Progenitor cell of endocrine pancreas (in vitro differentiated cells): ENCODE measurements around the gene MDM1. TPM values are rescaled to one million over a fixed set of nuclear protein-coding genes. Genes with fewer than 3 reads are reported as not detected.

Source experiments
- DNase-seq: peaks from one replicate; pipeline ENCODE4 v3.0.0; 2021; ENCODE audit warnings: low spot score; ENCODE audit not compliant: unreplicated experiment
- H3K27ac Mint-ChIP-seq: 2 replicates; pipeline ENCODE4 v1.8.0; 2021; ENCODE audit warnings: mild to moderate bottlenecking, moderate library complexity, mixed read lengths
- H3K27me3 Mint-ChIP-seq: 2 replicates; pipeline ENCODE4 v1.8.0; 2021; ENCODE audit warnings: mixed read lengths
- H3K36me3 Mint-ChIP-seq: 2 replicates; pipeline ENCODE4 v1.8.0; 2022; ENCODE audit warnings: mixed read lengths; ENCODE audit not compliant: insufficient read depth
- H3K4me1 Mint-ChIP-seq: 2 replicates; pipeline ENCODE4 v1.8.0; 2021; ENCODE audit warnings: low read depth, mixed read lengths
- H3K4me3 Mint-ChIP-seq: 2 replicates; pipeline ENCODE4 v1.8.0; 2021; ENCODE audit warnings: low read depth, mild to moderate bottlenecking, moderate library complexity, mixed read lengths
- H3K9me3 Mint-ChIP-seq: 2 replicates; pipeline ENCODE4 v1.8.0; 2021; ENCODE audit warnings: low read depth, mixed read lengths
- CTCF ChIP-seq: fragments of 200-600 bp; sonication (generic); IDR thresholded peaks from one replicate; pipeline ENCODE4 v1.5.0; 2021; ENCODE audit warnings: antibody characterized with exemption, mild to moderate bottlenecking; ENCODE audit not compliant: unreplicated experiment
- total RNA-seq: library from RNA; stranded (reverse); gene quantifications from 2 replicates; pipeline ENCODE4 v1.2.1, GENCODE V29; 2021

MDM1 gene
- total RNA-seq, 1 donor from 2014 or later = 24.6 TPM

GRCh38 chr12:68368327-68368726, 36.2 kb upstream of the MDM1 start:
- H3K27me3 Mint-ChIP-seq = peaks cover 7% of the 10 kb centered on the region
- TF ChIP-seq CTCF = no peak
- H3K36me3 Mint-ChIP-seq = no peaks in the 10 kb centered on the region
- H3K27ac Mint-ChIP-seq = no peak overlapping the region
- H3K4me1 Mint-ChIP-seq = peaks cover 10% of the 10 kb centered on the region
- no peaks in the 10 kb centered on the region for H3K9me3 Mint-ChIP-seq
- DNase-seq = no peak
- H3K4me3 Mint-ChIP-seq = no peak overlapping the region

GRCh38 chr12:68367903-68368302, 35.7 kb upstream of the MDM1 start:
- TF ChIP-seq CTCF = no peak
- no peaks in the 10 kb centered on the region for H3K9me3 Mint-ChIP-seq
- H3K27me3 Mint-ChIP-seq = peaks cover 7% of the 10 kb centered on the region
- DNase-seq = no peak
- H3K4me3 Mint-ChIP-seq = no peak overlapping the region
- H3K36me3 Mint-ChIP-seq = no peaks in the 10 kb centered on the region
- H3K4me1 Mint-ChIP-seq = peaks cover 10% of the 10 kb centered on the region
- no peak overlapping the region for H3K27ac Mint-ChIP-seq

GRCh38 chr12:68367116-68367515, 35.0 kb upstream of the MDM1 start:
- H3K4me3 Mint-ChIP-seq = no peak overlapping the region
- no peaks in the 10 kb centered on the region for H3K36me3 Mint-ChIP-seq
- H3K27me3 Mint-ChIP-seq = peaks cover 7% of the 10 kb centered on the region
- peaks cover 10% of the 10 kb centered on the region for H3K4me1 Mint-ChIP-seq
- DNase-seq = no peak
- H3K27ac Mint-ChIP-seq = no peak overlapping the region
- TF ChIP-seq CTCF = no peak
- H3K9me3 Mint-ChIP-seq = no peaks in the 10 kb centered on the region

- H3K9me3 Mint-ChIP-seq = no peaks in the 10 kb centered on the region
- H3K4me3 Mint-ChIP-seq = peak overlapping the region; percentile 47
- H3K27me3 Mint-ChIP-seq = peaks cover 7% of the 10 kb centered on the region
- DNase-seq = peak; percentile 14
- peak overlapping the region; percentile 47 for H3K27ac Mint-ChIP-seq
- no peaks in the 10 kb centered on the region for H3K36me3 Mint-ChIP-seq
- TF ChIP-seq CTCF = no peak
- H3K4me1 Mint-ChIP-seq = peaks cover 10% of the 10 kb centered on the region
Observed at GRCh38 chr12:68364893-68365725, 32.9 kb upstream of the MDM1 start.

- no peak overlapping the region for H3K4me3 Mint-ChIP-seq
- TF ChIP-seq CTCF = no peak
Observed at GRCh38 chr12:68364328-68364727, 32.2 kb upstream of the MDM1 start.

More at GRCh38 chr12:68364328-68364727, 32.2 kb upstream of the MDM1 start:
- peaks cover 7% of the 10 kb centered on the region for H3K27me3 Mint-ChIP-seq
- H3K27ac Mint-ChIP-seq = no peak overlapping the region
- no peaks in the 10 kb centered on the region for H3K9me3 Mint-ChIP-seq
- no peaks in the 10 kb centered on the region for H3K36me3 Mint-ChIP-seq
- no peak for DNase-seq
- peaks cover 10% of the 10 kb centered on the region for H3K4me1 Mint-ChIP-seq
